NCI-H82 treated with DMSO at 0.1 percent for 48 hours (cell line): ENCODE results near the gene PVALEF.

ENCODE experiments used
- DNase-seq: peaks from one replicate; lab custom pipeline; 2025; ENCODE audit not compliant: unreplicated experiment; lab: John Stamatoyannopoulos, UW

The PVALEF gene

DNA sequence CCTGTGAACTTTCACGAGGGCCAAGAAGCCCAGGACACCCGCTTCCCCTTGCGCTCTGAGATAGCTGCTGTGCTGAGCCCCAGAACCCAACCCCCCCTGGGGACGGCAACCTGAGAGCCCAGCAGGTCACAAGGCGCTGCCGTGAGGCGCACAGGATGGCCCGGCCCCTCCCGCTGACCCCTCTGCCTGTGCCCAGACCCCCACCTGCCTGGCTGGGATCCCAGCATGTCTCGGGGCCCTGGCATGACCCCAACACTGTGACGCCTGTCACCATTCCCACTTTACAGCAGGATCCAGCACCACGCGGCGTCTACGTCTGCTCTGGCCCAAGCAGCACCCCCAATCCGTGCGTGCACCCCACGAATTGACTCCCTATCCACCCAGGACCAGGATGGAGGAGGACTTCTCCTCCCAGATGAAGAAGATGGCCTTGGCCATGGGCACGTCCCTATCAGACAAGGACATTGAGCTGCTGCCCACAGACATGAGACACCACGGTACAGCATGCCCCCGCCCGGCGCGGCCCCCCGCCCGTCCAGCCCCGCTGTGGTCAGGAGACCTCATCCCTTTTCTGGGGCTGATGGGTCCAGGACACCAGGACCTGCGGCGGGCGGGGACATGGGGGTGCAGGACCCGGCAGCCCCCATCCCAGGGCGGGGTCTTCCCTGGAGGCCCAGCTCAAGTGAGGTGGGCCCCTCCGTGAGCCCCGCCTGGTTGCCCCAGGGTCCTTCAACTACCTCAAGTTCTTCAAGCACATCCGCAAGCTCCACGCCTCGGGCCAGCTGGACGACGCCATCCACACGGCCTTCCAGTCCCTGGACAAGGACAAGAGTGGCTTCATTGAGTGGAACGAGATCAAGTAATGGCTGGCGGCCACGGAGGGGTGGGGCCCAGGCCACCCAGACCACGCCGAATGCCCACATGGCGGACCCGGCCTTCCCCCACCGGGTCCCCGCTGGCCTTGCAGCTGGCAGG is 15.8 kb downstream of the PVALEF start:
- no peak for DNase-seq

DNA sequence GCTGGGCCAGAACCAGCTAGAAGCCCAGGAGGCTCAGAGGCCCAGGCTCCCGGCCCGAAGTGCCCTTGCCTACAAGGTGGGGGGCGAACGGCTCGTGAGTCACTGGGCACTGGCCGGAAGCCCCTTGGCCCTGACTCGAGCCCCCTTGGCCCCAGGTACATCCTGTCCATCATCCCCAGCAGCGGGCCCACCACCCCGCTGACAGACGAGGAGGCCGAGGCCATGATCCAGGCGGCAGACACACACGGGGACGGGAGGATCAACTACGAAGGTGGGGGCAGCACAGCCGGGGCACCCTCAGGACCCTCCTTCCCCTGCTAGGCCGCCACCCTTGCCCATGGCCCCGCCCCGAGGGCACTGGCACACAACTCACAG is 16.5 kb downstream of the PVALEF start:
- DNase-seq: no peak

DNA sequence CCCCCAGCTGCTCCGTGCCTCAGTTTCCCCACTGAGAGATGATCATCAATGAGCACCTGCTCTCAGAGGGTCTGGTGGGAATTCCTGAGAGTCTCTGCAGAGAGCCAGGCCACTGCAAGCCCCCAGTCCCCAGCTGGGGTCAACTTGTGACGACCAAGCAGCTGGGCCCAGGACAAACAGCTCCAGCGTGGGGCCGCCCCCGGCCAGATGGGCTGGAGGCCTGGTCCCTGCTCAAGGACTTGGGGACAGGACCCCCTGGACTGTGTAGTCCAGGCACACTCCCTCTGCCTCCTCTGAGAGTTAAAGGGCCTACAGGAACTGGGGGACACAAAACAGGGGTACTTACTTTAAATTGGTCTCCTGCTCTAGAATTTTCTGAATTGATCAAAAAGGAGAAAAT is 17.3 kb downstream of the PVALEF start:
- DNase-seq: no peak

DNA sequence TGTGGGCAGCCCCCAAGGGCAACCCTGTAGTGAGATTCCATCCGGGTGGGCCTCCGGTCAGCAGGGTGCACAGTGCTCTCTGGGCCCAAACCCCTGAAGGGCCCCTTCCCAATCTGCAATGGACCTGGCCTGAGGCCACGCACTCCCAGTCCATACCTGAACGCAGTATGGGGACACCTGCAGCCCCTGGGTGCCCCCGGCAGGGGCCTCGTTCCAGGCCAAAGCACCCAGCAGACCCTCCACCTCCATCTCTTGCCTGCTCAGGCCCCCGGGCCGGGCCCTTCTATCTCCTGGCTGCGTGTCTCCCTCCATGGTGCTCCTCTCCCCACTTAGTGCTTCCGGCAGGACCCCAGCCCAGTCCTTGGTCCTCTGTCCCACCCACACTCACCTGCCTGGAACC is 18.0 kb downstream of the PVALEF start:
- DNase-seq: no peak

DNA sequence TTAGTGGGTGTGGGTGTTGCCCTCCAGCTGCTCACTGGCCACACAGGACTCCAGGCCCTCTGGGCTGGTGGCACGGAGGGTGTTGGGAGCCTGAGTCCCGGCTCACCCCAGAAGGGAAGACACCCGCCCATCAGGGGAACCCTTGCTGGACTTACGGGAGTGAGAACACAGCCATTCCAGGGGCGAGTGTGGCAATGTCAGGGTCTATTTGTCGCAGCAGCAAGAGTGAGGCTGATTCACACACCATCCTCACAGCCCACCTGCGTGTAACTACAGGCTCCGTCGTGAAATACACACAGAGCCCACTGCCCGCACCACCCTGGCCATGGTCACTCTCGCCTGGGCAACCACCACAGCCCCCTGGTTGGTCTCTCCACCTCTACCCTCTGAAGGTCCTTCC is 18.5 kb downstream of the PVALEF start:
- no peak for DNase-seq

DNA sequence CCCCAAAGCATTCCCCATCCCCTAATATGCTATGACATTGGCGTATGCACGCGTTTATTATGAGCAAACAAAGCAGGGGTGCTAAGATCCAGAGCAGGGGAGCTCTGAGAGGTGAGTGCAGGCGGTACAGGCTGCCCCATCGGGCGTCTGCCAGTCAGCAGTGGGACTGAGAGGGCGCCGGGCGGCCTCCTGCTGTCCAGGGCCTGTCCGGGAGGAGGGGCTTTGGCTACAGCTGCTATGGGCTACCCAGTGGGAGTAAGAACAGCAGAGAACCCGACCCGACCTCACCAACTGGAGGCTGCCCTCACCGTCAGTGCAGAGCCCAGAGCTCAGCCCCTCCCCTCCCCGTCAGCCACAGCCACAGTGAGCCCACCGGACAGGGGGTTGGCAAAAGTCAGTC is 19.2 kb downstream of the PVALEF start:
- no peak for DNase-seq

DNA sequence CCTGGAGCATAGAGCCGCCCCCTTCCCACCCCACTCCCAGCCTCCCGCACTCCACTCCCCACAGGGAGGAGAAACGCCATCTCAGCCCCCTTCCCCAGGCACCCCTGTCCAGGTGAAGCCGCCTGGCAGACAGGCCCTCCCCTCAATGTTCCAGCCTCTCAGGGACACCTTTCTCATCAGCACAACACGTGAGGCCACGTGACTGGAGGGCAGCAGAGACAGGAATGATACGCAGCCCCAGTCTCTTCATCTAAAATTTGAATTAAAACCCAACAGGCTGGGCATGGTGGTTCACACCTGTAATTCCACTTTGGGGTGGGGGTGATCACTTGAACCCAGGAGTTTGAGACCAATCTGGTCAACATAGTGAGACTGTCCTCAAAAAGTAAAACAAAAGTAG is 20.9 kb downstream of the PVALEF start:
- DNase-seq: no peak

DNA sequence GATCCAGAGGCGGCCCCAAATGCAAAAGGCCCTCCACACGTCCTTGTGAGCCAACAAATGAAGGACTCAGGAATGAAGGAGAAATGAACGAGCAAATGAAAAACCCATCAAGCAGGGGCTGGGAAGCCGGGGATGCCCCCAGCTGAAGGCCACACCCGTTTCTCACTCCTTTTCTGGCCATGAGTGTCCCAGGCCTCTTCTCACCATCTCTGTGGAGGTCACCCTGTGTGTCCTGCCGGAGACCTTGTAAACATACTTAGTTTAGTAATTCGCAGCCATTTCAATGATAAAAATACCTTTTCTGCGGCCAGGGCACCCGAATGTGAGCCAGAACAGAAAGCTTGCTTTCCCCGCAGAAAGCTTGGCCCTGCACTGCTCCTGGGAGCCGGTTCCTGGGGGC is 21.8 kb downstream of the PVALEF start:
- DNase-seq: no peak

DNA sequence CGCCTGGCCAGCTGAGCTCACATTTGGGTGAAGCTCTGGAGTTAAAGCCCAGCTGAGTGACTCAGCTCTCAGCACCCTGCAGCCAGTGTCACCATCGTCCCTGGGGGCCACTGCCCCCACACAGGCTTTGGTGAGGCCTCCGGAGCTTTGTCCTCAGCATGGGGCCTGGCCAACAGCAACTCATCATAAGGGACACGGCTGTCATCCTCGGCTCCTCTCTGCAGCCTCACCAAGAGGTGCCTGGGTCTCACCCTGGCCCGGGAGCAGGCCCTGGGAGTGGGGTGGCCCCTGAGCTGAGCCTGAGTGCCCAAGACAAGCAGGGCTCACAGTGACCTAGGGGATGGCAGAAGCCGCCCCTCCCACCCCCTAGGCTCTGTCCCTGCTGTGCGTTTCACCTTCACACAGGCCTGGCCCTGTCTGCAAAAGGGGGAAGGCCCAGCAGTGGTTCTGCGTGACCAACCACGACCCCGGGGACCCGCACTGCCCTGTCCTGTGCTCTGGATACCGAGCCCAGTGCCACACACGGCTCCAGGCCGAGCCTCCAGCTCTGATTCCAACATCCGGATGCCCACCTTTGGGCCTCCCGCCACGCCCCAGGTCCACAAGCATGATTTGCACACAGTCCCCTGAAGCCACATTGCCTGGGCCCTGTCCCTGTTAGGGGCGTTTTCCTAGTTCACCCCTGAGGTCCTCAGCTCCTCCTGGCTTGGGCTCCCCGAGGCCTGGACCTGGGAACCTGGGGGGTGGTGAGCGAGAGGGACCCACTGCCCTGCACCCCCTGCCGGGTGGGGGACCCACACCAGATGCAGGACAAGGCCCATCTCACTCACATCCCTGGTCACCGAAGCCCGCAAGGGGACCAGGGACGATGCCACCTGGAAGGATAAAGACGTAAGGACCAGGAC is 22.5 kb downstream of the PVALEF start:
- no peak for DNase-seq

DNA sequence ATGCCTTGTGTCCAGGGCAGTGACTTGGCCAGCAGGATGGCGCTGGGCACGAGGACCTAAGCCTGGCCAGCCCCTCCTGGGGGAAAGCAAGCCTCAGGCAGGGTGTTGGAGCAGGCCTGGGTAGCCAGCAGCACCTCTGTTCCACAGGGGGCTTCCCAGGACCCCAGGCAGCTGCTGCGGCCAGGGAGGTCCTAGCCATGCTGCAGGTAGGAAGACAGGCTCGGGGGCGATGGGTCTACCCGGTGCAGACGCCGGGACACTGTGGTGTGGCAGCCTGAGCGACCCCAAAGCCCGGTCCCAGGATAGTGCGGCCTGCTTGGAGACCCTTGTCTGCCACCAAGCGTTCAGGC is 23.2 kb downstream of the PVALEF start:
- DNase-seq: no peak

DNA sequence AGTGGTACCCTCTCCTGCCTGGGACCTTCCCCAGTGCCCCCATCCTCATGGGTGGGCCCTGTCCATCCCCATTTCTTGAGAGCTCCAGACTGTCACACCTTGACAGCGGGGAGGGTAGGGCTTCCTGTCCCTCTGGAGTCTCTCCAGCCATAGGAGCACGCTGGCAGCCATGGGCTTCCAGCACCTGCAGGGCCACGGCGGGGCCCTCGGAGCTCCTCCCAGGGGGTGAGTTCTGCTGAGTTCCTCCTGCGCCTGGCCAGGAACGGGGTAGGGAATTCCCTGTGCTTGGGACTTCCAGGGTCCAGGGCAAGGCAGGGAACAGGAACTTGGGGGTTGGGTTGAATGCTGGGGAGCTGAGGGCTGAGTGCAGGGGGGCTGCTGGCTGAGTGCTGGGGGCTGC is 23.7 kb downstream of the PVALEF start:
- no peak for DNase-seq

DNA sequence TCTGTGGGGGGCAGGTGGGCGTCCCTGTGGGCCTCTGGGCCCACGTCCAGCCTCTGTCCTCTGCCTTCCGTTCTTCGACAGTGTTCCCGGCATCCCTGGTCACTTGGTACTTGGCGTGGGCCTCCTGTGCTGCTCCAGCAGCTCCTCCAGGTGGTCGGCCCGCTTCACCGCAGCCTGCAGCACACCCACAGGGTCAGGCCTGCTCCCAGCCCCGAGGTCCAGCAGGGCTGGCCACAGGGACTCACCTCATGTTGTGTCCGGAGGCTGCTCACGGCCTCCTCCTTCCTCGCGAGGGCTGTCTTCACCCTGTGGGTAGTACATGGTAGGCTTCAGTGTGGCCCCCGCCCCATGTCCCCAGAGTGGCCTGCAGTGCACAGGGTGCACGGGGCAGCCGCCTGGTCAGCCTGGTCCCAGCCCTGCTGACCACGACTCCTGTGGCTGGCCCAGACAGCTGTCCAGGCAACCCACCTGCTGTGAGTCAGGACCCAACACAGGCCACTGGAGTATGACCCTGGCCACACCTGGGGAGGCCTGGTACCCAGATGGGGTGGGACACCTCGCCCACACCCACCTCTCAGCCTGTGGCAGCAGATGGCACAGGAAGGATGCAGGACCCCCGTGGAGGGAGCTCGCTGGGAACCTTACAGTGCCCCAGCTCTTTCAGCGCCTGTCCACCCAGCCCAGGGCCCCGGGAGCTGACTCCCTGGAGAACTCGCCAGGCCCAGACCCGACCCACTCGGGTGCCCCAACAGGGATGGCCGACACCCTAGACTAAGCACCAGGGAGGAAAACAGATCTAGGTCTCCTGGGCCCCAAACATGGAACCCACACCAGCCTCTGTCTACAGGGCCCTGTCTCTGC is 24.6 kb downstream of the PVALEF start:
- DNase-seq: no peak

DNA sequence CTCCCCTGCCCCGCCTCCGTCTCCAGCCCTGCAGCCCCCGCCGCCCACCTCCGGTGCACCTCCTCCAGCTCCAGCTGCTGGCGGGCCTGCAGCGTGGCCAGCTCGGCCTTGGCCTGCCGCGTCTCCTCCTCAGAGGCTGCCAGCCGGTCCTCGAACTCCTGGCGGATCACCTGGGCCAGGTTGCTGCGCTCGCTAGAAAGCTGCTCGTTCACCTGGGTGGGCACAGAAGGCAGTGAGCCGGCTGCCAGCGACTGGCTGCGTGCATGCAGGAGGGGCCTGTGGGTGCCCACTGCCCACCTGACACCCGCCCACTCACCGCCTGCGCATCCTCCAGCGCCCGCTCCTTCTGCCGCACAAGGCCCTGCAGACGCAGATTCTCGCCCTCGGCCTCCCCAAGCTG is 25.3 kb downstream of the PVALEF start:
- no peak for DNase-seq

DNA sequence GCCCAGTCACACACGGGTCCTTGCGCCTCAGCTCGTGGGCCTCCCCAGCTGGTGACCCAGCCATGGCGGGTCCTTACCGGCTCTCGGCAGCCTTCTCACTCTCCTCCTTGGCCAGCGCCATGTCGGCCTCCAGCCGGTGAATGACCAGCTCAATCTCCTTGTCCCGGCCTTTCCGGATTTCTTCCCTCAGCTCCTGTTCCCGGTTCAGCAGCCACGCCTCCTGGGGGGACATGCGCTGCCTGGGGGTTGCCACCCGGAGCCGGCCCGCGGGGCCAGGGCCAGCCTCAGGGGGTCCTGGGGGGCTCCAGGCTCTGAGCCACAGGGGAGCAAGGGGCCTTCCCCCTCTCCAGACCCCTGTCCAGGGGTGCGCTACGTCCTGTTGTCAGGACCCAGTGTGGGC is 25.8 kb downstream of the PVALEF start:
- no peak for DNase-seq

DNA sequence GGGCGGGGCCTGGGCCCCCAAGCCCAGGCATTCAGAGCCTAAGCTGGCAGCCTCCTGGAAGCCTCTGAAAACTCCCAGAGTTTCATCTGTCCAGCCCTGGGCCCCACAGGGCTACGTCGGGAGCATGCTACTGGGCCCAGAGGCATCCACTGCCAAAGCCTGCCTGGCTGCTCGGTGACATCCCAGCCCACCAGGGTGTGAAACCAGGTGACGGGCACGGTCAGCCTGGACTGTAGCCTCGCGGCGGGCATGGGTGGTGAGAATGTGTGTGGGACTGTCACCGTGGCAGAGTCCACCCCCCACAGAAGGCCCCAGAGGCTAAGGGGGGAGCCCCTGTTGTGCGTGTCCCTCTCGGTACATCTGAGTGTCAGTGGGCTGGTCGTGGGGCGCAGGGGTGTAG is 26.3 kb downstream of the PVALEF start:
- DNase-seq: no peak

DNA sequence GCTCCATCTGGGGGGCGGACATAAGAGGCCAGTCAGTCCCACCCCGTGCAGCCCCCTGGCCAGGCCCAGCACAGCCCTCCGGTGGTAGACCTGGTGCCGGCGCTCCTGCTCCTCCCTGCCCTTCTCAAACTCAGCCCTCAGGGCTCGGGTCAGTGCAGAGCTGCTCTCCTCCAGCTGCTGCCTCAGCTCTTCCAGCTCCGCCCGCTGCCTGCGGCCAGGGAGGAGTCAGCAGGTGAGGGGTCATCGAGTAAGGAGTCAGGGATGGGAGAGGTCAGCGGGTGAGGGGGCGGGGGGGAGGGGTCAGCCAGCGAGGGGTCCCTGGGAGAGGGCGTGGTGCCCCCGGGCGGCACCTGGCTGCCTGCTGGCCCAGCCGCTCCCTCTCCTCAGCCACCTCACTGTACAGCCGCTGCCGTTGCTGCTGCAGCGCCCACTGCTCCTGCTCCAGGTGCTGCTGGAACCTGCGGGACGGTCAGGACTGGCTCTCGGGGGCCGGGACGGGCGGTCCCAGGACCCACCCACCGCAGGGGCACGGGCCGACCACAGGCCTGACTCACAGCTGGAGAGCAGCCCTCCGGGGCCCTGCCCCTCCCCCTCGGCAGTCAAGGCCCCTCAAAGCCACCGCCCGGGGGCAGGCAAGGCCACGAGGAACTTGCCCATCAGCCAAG is 27.2 kb downstream of the PVALEF start:
- DNase-seq: no peak

DNA sequence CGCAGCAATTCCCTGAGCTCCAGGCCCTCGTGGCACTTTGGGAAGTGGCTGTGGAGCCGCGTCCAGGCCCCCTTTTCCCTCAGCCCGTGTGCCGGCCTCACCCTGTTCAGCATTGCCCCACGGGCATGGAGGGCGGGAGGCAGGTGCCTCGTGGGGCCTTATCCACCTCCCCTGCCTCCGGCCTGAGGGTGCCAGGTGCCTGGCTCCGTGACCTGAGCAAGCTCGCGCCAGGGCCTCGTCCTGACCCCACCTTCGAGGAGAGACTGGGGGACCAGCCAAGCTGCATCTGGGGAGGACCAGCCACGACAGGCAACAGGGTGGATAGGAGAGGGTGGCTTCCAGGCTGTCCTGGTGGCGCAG is 27.7 kb downstream of the PVALEF start:
- no peak for DNase-seq

DNA sequence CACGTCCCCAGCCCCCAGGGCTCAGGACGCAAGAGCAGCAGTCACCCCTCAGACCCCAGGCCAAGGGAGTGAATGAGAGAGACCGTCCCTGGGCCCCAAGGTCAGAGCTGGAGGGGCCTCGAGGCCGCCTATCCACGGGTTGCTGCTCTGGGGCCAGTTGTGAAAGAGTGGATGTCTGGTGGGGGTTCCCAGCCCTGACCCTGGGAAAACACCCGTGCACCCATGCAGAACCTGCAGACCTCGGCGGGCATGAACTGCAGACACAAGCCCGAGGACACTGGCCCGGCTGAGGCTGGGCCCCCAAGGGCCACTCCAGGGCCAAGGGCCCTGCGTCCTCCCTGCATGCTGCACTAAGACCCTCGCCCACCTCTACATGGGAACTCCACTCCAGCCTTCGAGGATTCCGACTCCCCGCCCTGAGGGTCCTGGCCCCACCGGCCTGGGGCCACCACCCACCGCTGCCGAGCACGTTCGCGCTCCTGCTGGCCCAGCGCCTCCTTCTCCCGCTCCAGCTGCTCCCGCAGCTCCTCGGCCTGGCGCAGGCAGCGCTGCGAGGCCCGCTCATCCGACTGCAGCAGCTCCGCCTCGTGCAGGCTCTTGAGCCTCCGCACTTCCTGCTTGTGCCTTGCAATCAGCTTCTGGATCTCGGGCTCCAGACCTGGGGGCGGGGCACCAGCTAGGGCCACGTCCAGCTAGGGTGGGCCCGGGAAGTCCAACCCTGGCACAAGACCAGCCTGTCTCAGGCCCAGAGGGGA is 28.3 kb downstream of the PVALEF start:
- DNase-seq: no peak

DNA sequence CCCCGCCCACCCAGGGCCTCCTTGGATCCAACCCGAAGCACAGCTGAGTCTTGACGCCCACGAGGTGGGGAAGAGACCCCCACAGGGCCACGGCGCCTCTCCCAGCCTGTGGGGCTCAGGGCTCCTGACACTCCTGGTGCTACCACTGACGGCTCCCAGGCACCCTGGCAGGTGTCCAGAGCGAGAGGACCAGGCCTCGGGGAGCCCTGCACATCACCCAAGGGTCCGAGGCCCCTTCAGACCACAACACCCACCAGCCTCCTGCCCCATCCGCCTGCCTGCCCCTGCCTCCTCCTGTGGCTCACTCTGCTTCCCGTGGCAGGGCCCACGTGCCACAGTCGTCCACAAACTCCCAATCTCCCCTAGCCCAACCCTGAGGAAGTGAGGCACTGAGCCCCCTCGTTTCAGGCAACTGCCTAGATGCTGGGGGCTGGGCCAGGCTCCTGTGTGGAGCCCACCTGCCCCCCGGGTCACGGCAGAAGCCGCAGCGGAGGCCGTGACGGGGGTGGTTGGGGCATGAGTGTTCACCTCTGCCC is 29.0 kb downstream of the PVALEF start:
- DNase-seq: no peak
